HFFc6 (cell line): ENCODE data around the gene CPA1. TPM values are rescaled to one million over a fixed set of nuclear protein-coding genes. Genes with fewer than 3 reads are reported as not detected.
A peak's percentile ranks its signal among the peaks of the same experiment; 100 is the strongest.

ENCODE experiments used
- DNase-seq: peaks from one replicate; pipeline ENCODE4 v3.0.0-alpha.2; 2018
- H3K27ac Mint-ChIP-seq: 2 replicates; pipeline ENCODE4 v1.8.0; 2020; ENCODE audit warnings: mild to moderate bottlenecking, mixed read lengths
- H3K27me3 Mint-ChIP-seq: 2 replicates; pipeline ENCODE4 v1.8.0; 2021; ENCODE audit warnings: mild to moderate bottlenecking, moderate library complexity, mixed read lengths; ENCODE audit not compliant: insufficient read depth
- H3K36me3 Mint-ChIP-seq: 2 replicates; pipeline ENCODE4 v1.8.0; 2021; ENCODE audit warnings: low read depth, mixed read lengths
- H3K4me1 Mint-ChIP-seq: 2 replicates; pipeline ENCODE4 v1.8.0; 2020; ENCODE audit warnings: low read depth, mixed read lengths
- H3K4me3 Mint-ChIP-seq: 2 replicates; pipeline ENCODE4 v1.8.0; 2020; ENCODE audit warnings: mild to moderate bottlenecking, moderate library complexity, mixed read lengths
- H3K9me3 Mint-ChIP-seq: 2 replicates; pipeline ENCODE4 v1.8.0; 2020; ENCODE audit warnings: mild to moderate bottlenecking, mixed read lengths
- total RNA-seq, 6 experiments: library from RNA; stranded (reverse); fragmentation: NEBNext Ultra II Directional; extraction: Animal tissue kit (Norgen Biotek cat#: 25700); gene quantifications; 2 replicates in 1 of 6; 3 replicates in 5 of 6; pipeline ENCODE4 v1.2.3, GENCODE V29; 2021
- TF ChIP-seq, protein P1 (sequence below): fragments of 200-600 bp; sonication (generic); IDR thresholded peaks from 2 replicates; pipeline ENCODE4 v1.5.0; 2021; ENCODE audit warnings: antibody characterized with exemption, mild to moderate bottlenecking

The CPA1 gene
- total RNA-seq, 6 experiments from 2014 or later: not detected

DNA sequence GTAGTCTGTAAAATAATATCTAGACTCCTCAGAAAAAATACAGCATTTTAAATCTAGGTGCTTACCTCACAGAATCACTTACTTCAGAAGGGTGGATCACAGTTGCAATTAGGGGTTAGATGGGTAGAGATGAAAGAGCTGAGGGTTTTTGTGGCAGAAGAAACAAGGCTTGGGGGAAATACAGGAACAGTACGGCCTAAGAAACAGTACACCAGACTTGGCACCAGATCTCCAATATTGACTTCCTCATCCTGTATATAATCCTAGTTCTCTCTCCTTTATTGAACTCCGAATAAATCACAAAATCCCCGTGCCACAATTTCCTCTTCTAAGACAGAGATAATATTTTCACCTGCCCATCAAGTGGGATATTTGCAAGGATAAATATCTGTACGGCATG lies 46.3 kb downstream of the CPA1 start:
- no peak overlapping the region for H3K4me3 Mint-ChIP-seq
- TF ChIP-seq, protein P1, sequence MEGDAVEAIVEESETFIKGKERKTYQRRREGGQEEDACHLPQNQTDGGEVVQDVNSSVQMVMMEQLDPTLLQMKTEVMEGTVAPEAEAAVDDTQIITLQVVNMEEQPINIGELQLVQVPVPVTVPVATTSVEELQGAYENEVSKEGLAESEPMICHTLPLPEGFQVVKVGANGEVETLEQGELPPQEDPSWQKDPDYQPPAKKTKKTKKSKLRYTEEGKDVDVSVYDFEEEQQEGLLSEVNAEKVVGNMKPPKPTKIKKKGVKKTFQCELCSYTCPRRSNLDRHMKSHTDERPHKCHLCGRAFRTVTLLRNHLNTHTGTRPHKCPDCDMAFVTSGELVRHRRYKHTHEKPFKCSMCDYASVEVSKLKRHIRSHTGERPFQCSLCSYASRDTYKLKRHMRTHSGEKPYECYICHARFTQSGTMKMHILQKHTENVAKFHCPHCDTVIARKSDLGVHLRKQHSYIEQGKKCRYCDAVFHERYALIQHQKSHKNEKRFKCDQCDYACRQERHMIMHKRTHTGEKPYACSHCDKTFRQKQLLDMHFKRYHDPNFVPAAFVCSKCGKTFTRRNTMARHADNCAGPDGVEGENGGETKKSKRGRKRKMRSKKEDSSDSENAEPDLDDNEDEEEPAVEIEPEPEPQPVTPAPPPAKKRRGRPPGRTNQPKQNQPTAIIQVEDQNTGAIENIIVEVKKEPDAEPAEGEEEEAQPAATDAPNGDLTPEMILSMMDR: no peak
- no peak for DNase-seq
- H3K27me3 Mint-ChIP-seq: no peaks in the 10 kb centered on the region
- H3K9me3 Mint-ChIP-seq: no peaks in the 10 kb centered on the region
- no peaks in the 10 kb centered on the region for H3K36me3 Mint-ChIP-seq
- H3K27ac Mint-ChIP-seq: no peak overlapping the region
- H3K4me1 Mint-ChIP-seq: no peaks in the 10 kb centered on the region

DNA sequence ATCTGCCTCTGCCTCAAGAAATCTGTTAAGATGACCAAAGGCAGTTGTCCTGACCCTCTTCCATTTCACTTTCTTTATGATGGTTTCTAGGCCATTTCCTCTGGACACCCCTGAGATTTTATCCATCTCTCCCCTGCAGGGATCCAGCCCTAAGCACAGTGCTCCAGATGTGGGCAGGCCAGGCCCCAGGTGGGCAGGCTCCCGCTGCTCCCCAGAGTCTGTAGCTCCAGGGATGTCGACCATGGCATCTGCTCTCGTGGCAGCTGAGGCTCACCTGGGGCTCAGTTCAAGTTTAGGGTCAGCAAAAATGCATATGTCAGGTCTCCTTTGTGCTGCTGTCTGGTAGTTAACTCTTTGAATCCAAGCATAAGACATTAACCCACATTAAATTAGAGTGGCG lies 48.7 kb downstream of the CPA1 start:
- H3K27ac Mint-ChIP-seq: no peak overlapping the region
- DNase-seq: no peak
- no peaks in the 10 kb centered on the region for H3K36me3 Mint-ChIP-seq

DNA sequence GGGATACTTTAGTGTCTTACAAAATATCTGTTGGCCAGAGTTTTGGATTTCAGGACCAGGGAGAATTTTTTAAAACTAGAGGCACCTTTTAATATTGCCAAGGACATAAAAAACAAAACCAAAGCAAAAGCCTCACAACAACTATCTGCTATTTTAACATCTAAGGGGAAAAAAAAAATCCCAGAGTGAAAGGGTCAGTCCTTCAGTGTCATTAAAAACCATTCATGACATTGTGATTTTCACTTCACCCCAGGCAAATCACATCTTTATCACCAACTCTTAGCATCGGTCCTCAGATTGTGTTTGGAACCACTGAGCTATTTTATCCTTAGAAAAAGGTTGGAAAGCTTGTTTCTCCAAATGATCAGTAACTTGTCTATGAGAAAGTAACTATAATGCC lies 49.8 kb downstream of the CPA1 start:
- Mint-ChIP-seq H3K27me3 (no peaks in the 10 kb centered on the region; the same call in 1 of the 2 replicates), H3K9me3 (no peaks in the 10 kb centered on the region), H3K36me3 (no peaks in the 10 kb centered on the region), H3K4me1 (peaks cover 2% of the 10 kb centered on the region; the same call in 1 of the 2 replicates), H3K27ac (no peak overlapping the region), H3K4me3 (no peak overlapping the region)
- DNase-seq: no peak
- TF ChIP-seq, protein P1: no peak

More for the DNA sequence above, 48.7 kb downstream of the CPA1 start:
- TF ChIP-seq, protein P1: no peak
- H3K27me3 Mint-ChIP-seq: no peaks in the 10 kb centered on the region
- H3K4me3 Mint-ChIP-seq: no peak overlapping the region
- no peaks in the 10 kb centered on the region for H3K9me3 Mint-ChIP-seq
- no peaks in the 10 kb centered on the region for H3K4me1 Mint-ChIP-seq

DNA sequence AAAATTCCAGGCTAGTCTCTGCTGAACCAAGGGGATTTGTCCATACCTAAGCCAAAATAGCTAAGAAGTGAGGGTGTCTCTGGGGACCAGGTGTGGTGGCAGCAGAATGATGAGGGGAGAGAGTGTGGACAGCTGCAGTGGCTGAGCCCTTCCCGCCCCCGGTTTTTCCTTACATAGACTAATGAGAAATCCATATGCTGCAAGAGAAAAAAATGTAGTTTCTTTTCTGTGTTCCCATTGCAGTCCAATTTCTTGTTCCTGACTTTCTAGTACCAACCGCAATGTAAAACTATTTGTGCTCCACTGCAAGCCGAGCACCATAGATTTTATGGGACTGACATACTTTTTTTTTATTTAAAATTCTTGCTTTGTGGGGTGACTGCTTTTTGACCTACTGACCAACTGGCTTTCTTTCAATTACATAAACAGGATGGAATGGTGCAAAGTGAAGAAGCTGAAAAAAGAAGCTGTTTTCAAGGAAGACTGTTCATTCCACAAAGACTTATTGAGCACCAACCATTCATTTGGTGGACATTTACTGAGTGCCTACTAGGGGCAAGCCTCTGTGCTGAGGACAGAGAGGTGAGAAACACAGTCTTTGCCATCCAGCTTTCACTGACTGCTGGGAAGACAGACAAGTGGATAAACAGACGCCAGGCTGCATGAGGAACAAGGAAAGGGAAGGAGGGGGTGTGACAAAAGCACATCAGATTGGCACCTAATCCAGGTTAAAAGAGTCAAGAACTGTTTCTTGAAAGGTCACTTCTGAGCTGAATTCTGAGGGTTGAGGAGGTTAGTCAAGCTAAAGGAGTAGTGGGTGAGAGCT lies 50.8 kb downstream of the CPA1 start:
- no peaks in the 10 kb centered on the region; the same call in 1 of the 2 replicates for H3K27me3 Mint-ChIP-seq
- H3K9me3 Mint-ChIP-seq: no peaks in the 10 kb centered on the region
- peaks cover 6% of the 10 kb centered on the region; the same call in 1 of the 2 replicates for H3K4me1 Mint-ChIP-seq
- H3K27ac Mint-ChIP-seq: no peak overlapping the region
- TF ChIP-seq, protein P1: no peak
- no peaks in the 10 kb centered on the region for H3K36me3 Mint-ChIP-seq
- peak; percentile 65 for DNase-seq
- no peak overlapping the region for H3K4me3 Mint-ChIP-seq

DNA sequence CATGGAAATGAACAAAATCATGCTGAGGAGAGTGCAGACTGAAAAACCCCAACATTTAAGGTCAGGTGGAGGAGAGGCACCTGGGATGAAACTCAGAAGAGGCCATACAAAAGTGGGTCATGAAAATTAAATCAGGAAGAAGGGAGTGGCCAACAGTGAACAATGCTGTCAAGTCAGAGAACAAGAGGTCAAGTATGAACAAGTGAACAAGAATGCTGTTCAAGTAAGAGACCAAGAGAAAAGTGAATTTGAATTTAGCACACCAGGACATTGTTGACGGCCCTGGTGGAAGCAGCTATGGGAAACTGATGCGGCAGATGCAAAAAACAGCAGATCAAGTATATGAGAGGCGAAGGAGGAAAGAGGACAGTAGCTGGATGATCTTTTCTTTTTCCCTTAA lies 52.6 kb downstream of the CPA1 start:
- DNase-seq: peak; percentile 12
- TF ChIP-seq, protein P1: no peak
- H3K4me3 Mint-ChIP-seq: no peak overlapping the region
- H3K36me3 Mint-ChIP-seq: no peaks in the 10 kb centered on the region
- no peaks in the 10 kb centered on the region; the same call in 1 of the 2 replicates for H3K27me3 Mint-ChIP-seq
- no peak overlapping the region for H3K27ac Mint-ChIP-seq
- H3K4me1 Mint-ChIP-seq: peaks cover 6% of the 10 kb centered on the region; the same call in 1 of the 2 replicates
- H3K9me3 Mint-ChIP-seq: no peaks in the 10 kb centered on the region
